Natural killer cell (primary cell): ENCODE results near the gene HACD3. TPM values are rescaled to one million over a fixed set of nuclear protein-coding genes. Genes with fewer than 3 reads are reported as not detected.

Experiments
- ATAC-seq, 3 donors: fragments of 150-1000 bp in 2 of 3; fragments of 200-7000 bp in 1 of 3; cut with Tn5 transposase; 1 replicate in 1 of 3; 2 replicates in 2 of 3; pipeline ENCODE4 v1.10.0; 2021; ENCODE audit warnings: mild to moderate bottlenecking in 2 of 3, moderate library complexity in 2 of 3
- DNase-seq, 2 donors: peaks; one replicate each; pipeline versions ENCODE4 v3.0.0 to v3.0.0-alpha.2; 2013 to 2021; ENCODE audit warnings: mixed read lengths in 1 of 2
- H3K27ac ChIP-seq: one replicate; pipeline ENCODE4 v1.5.1; 2013; ENCODE audit warnings: mild to moderate bottlenecking, low read length
- H3K27me3 ChIP-seq: one replicate; pipeline ENCODE4 v1.6.1; 2013; ENCODE audit warnings: low read length; ENCODE audit not compliant: control insufficient read depth, insufficient read depth
- H3K36me3 ChIP-seq: one replicate; pipeline ENCODE4 v1.6.1; 2013; ENCODE audit warnings: low read length; ENCODE audit not compliant: control insufficient read depth, insufficient read depth
- H3K4me1 ChIP-seq: one replicate; pipeline ENCODE4 v1.6.1; 2013; ENCODE audit warnings: low read length; ENCODE audit not compliant: control insufficient read depth, insufficient read depth
- H3K4me3 ChIP-seq: one replicate; pipeline ENCODE4 v1.5.1; 2013; ENCODE audit warnings: low read length
- H3K9me3 ChIP-seq: one replicate; pipeline ENCODE4 v1.6.1; 2013; ENCODE audit warnings: low read length; ENCODE audit not compliant: control insufficient read depth, insufficient read depth
- H3K27ac Mint-ChIP-seq, 2 donors: one replicate each; pipeline ENCODE4 v1.8.0; 2022; ENCODE audit warnings: mild to moderate bottlenecking in 2 of 2, mixed read lengths in 2 of 2, moderate library complexity in 1 of 2
- H3K27me3 Mint-ChIP-seq, 2 donors: one replicate each; pipeline ENCODE4 v1.8.0; 2022; ENCODE audit warnings: low read depth in 2 of 2, mixed read lengths in 2 of 2
- H3K36me3 Mint-ChIP-seq: one replicate; pipeline ENCODE4 v1.8.0; 2022; ENCODE audit warnings: mixed read lengths
- H3K4me1 Mint-ChIP-seq, 2 donors: one replicate each; pipeline ENCODE4 v1.8.0; 2022; ENCODE audit warnings: mixed read lengths in 2 of 2
- H3K4me3 Mint-ChIP-seq: one replicate; pipeline ENCODE4 v1.8.0; 2022; ENCODE audit warnings: mild to moderate bottlenecking, moderate library complexity, mixed read lengths
- H3K9me3 Mint-ChIP-seq, 2 donors: one replicate each; pipeline ENCODE4 v1.8.0; 2022; ENCODE audit warnings: mixed read lengths in 2 of 2
- CTCF ChIP-seq: fragments of 200-600 bp; IDR thresholded peaks from one replicate; pipeline ENCODE4 v1.8.0; 2022; ENCODE audit warnings: antibody characterized with exemption
- WGBS: methylation state at CpG from one replicate; pipeline ENCODE4 v1.1.7; 2013; ENCODE audit warnings: missing lambda C conversion rate; ENCODE audit not compliant: insufficient coverage; 5-methylcytosine and 5-hydroxymethylcytosine counted together
- intact Hi-C: fragments of 100-400 bp; cut with micrococcal nuclease; formaldehyde crosslinking; loops from one replicate; pipeline ENCODE4 v1.14.2; 2022
- total RNA-seq, 4 donors: library from RNA; stranded (reverse); fragments of 120-200 nt in 1 of 4; gene quantifications; one replicate each; pipeline versions ENCODE4 v1.2.3 to v1.2.4, GENCODE V29; 2013 to 2022

The HACD3 gene
- total RNA-seq, 3 donors from 2014 or later (not counting 1 experiment from before 2014, with no cell fraction given): 13.5 to 24.7 (median 15.1) TPM

GRCh38 chr15:65556622-65557021 is 26.4 kb downstream of the HACD3 start:
- Mint-ChIP-seq H3K9me3 (no peaks in the 10 kb centered on the region), H3K4me1 (no peaks in the 10 kb centered on the region), H3K36me3 (no peaks in the 10 kb centered on the region), H3K27ac (no peak overlapping the region), H3K27me3 (no peaks in the 10 kb centered on the region), H3K4me3 (no peak overlapping the region)
- intact Hi-C loops: no loop called here
- no peaks in the 10 kb centered on the region for H3K4me1 ChIP-seq
- H3K27me3 ChIP-seq: no peaks in the 10 kb centered on the region
- WGBS: 98% methylated on average over 7 of the region's 7 CpGs
- DNase-seq (no peak), ATAC-seq (no peak)
- no peaks in the 10 kb centered on the region for H3K9me3 ChIP-seq
- no peak for TF ChIP-seq CTCF
- no peak overlapping the region for H3K27ac ChIP-seq
- H3K36me3 ChIP-seq: peaks cover 7% of the 10 kb centered on the region
- H3K4me3 ChIP-seq: no peak overlapping the region

GRCh38 chr15:65558336-65558735 is 28.1 kb downstream of the HACD3 start:
- Histone ChIP-seq H3K4me3 (no peak overlapping the region), H3K27ac (no peak overlapping the region), H3K36me3 (peaks cover 7% of the 10 kb centered on the region), H3K9me3 (no peaks in the 10 kb centered on the region), H3K27me3 (no peaks in the 10 kb centered on the region), H3K4me1 (no peaks in the 10 kb centered on the region)
- no peaks in the 10 kb centered on the region for H3K4me1 Mint-ChIP-seq
- no peaks in the 10 kb centered on the region for H3K9me3 Mint-ChIP-seq
- WGBS: 96% methylated on average over 5 of the region's 5 CpGs
- no peak for DNase-seq
- no peaks in the 10 kb centered on the region for H3K36me3 Mint-ChIP-seq
- intact Hi-C loops: no loop called here
- TF ChIP-seq CTCF: no peak
- H3K27ac Mint-ChIP-seq: no peak overlapping the region
- no peaks in the 10 kb centered on the region for H3K27me3 Mint-ChIP-seq
- ATAC-seq: no peak
- H3K4me3 Mint-ChIP-seq: no peak overlapping the region

- Mint-ChIP-seq H3K36me3 (no peaks in the 10 kb centered on the region), H3K9me3 (no peaks in the 10 kb centered on the region)
- no peak for TF ChIP-seq CTCF
Measured at GRCh38 chr15:65558997-65559760, 28.9 kb downstream of the HACD3 start.

GRCh38 chr15:65559941-65560340 is 29.7 kb downstream of the HACD3 start:
- no peaks in the 10 kb centered on the region for H3K4me1 ChIP-seq
- H3K27ac ChIP-seq: no peak overlapping the region
- no peak overlapping the region for H3K4me3 ChIP-seq
- no peaks in the 10 kb centered on the region for H3K9me3 ChIP-seq
- ATAC-seq (no peak), DNase-seq (no peak)
- Mint-ChIP-seq H3K4me1 (no peaks in the 10 kb centered on the region), H3K4me3 (no peak overlapping the region), H3K27me3 (no peaks in the 10 kb centered on the region), H3K27ac (no peak overlapping the region), H3K9me3 (no peaks in the 10 kb centered on the region), H3K36me3 (no peaks in the 10 kb centered on the region)
- intact Hi-C loops: no loop called here
- H3K27me3 ChIP-seq: no peaks in the 10 kb centered on the region
- no peak for TF ChIP-seq CTCF
- peaks cover 7% of the 10 kb centered on the region for H3K36me3 ChIP-seq

More at GRCh38 chr15:65558997-65559760, 28.9 kb downstream of the HACD3 start:
- no peak overlapping the region for H3K4me3 Mint-ChIP-seq
- Histone ChIP-seq H3K4me3 (no peak overlapping the region), H3K27me3 (no peaks in the 10 kb centered on the region), H3K4me1 (no peaks in the 10 kb centered on the region), H3K36me3 (peaks cover 7% of the 10 kb centered on the region), H3K27ac (no peak overlapping the region), H3K9me3 (no peaks in the 10 kb centered on the region)
- H3K27ac Mint-ChIP-seq: no peak overlapping the region
- H3K4me1 Mint-ChIP-seq: no peaks in the 10 kb centered on the region
- whole genome bisulfite sequencing: 99% methylated on average over 5 of the region's 6 CpGs
- ATAC-seq: no peak
- no peaks in the 10 kb centered on the region for H3K27me3 Mint-ChIP-seq
- no peak for DNase-seq
- intact Hi-C loops: no loop called here
